Colonic mucosa (tissue), 4 donors: ENCODE results near the gene NISCH. TPM values are rescaled to one million over a fixed set of nuclear protein-coding genes. Genes with fewer than 3 reads are reported as not detected.

ENCODE experiments used
- DNase-seq: peaks from one replicate; pipeline ENCODE4 v3.0.0-alpha.2; 2020
- H3K27ac ChIP-seq: fragments of 200-600 bp; one replicate; pipeline ENCODE4 v1.8.0; 2021
- H3K27me3 ChIP-seq: fragments of 200-600 bp; one replicate; pipeline ENCODE4 v1.8.0; 2021
- H3K36me3 ChIP-seq: fragments of 200-600 bp; one replicate; pipeline ENCODE4 v1.8.0; 2021
- H3K4me1 ChIP-seq: fragments of 200-600 bp; one replicate; pipeline ENCODE4 v1.8.0; 2021; ENCODE audit warnings: mild to moderate bottlenecking
- H3K4me3 ChIP-seq: fragments of 200-600 bp; one replicate; pipeline ENCODE4 v1.8.0; 2021
- H3K9ac ChIP-seq, 2 donors: one replicate each; pipeline ENCODE4 v1.7.0; 2013; ENCODE audit warnings: control low read depth in 2 of 2, low read depth in 2 of 2, low read length in 2 of 2
- H3K9me3 ChIP-seq: fragments of 200-600 bp; one replicate; pipeline ENCODE4 v1.8.0; 2021
- intact Hi-C: fragments of 100-400 bp; cut with DNase I; formaldehyde crosslinking; loops from one replicate; pipeline ENCODE4 v1.14.1; 2022
- total RNA-seq, 2 donors: library from RNA; stranded (reverse); fragmentation: NEBNext Ultra II Directional in 1 of 2; extraction: Animal tissue kit (Norgen Biotek cat#: 25700) in 1 of 2; gene quantifications; one replicate each; pipeline ENCODE4 v1.2.1, GENCODE V29; 2021
- TF ChIP-seq, protein P1 (sequence below): fragments of 200-600 bp; IDR thresholded peaks from one replicate; pipeline ENCODE4 v1.8.0; 2022; ENCODE audit warnings: antibody characterized with exemption, mild to moderate bottlenecking
- donor health status: healthy.
- donor health status: DM: no; HTN: no; CAD: no.
- donor health status: DM: no; HTN: no; CAD: no.

Gene NISCH
- total RNA-seq, 2 donors from 2014 or later, result 43.2 to 60.5 TPM

DNA sequence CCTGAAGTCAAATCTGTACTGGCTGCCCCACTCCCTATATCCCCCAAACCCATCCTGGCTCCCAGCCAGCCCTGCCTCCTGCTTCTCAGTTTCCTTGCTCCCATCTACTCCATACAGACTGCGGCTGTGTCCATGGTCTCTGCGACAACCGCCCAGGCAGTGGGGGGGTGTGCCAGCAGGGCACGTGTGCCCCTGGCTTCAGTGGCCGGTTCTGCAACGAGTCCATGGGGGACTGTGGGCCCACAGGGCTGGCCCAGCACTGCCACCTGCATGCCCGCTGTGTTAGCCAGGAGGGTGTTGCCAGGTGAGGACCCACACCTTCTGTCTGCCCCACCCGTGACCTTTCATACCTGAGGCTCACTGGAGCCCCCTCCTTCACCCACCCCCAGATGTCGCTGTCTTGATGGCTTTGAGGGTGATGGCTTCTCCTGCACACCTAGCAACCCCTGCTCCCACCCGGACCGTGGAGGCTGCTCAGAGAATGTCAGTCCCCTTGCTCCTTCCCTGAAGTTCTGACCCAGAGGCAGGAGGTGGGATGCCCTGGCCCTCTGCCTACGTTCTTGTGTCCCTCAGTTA lies 54.4 kb downstream of the NISCH start:
- no peaks in the 10 kb centered on the region for H3K9me3 ChIP-seq
- intact Hi-C loops, result no loop called here
- no peak for DNase-seq
- TF ChIP-seq, protein P1, sequence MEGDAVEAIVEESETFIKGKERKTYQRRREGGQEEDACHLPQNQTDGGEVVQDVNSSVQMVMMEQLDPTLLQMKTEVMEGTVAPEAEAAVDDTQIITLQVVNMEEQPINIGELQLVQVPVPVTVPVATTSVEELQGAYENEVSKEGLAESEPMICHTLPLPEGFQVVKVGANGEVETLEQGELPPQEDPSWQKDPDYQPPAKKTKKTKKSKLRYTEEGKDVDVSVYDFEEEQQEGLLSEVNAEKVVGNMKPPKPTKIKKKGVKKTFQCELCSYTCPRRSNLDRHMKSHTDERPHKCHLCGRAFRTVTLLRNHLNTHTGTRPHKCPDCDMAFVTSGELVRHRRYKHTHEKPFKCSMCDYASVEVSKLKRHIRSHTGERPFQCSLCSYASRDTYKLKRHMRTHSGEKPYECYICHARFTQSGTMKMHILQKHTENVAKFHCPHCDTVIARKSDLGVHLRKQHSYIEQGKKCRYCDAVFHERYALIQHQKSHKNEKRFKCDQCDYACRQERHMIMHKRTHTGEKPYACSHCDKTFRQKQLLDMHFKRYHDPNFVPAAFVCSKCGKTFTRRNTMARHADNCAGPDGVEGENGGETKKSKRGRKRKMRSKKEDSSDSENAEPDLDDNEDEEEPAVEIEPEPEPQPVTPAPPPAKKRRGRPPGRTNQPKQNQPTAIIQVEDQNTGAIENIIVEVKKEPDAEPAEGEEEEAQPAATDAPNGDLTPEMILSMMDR, result no peak
- H3K27me3 ChIP-seq, result no peaks in the 10 kb centered on the region
- no peak overlapping the region for H3K27ac ChIP-seq
- no peaks in the 10 kb centered on the region for H3K36me3 ChIP-seq
- no peaks in the 10 kb centered on the region for H3K4me1 ChIP-seq
- H3K4me3 ChIP-seq, result no peak overlapping the region
- no peak overlapping the region for H3K9ac ChIP-seq

DNA sequence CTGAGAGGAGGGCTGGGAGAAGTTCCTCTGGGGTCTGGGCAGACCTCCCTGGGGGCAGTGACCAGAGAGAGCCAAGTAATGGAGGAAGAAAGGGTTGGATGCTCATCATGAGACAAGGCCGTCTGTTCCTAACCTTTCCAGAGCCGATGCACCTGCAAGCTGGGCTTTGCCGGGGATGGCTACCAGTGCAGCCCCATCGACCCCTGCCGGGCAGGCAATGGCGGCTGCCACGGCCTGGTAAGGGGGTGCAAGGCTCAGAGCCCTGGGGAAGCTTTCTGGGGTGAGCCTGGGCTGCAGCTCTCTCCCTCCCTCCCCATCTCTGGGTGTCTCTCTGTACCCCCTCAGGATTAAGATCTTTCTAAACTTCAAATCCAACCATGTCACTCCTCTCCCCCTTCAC lies 56.1 kb downstream of the NISCH start:
- no peaks in the 10 kb centered on the region for H3K27me3 ChIP-seq
- DNase-seq, result no peak

DNA sequence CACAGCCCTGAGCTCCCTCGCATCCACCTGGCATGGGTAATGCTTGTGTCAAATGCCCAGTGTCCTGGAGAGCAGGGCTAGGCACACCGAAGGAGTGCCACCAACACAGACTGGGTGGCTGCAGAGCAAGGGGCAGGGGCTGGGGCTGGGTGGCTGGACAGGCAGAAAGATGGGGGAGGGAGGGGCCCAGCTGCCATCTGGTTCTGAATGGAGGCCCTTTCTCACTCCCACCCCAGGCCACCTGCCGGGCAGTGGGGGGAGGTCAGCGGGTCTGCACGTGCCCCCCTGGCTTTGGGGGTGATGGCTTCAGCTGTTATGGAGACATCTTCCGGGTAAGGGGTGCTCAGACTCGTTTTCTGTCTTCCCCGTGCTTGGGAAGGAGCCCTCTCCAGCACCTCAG lies 56.7 kb downstream of the NISCH start:
- H3K4me1 ChIP-seq, result no peaks in the 10 kb centered on the region
- H3K27ac ChIP-seq, result no peak overlapping the region
- H3K9ac ChIP-seq, result no peak overlapping the region
- DNase-seq, result no peak
- no peak overlapping the region for H3K4me3 ChIP-seq
- no peaks in the 10 kb centered on the region for H3K36me3 ChIP-seq
- no peaks in the 10 kb centered on the region for H3K9me3 ChIP-seq
- TF ChIP-seq, protein P1, result no peak
- no peaks in the 10 kb centered on the region for H3K27me3 ChIP-seq
- intact Hi-C loops, result no loop called here

More for the DNA sequence above, 56.1 kb downstream of the NISCH start:
- H3K4me3 ChIP-seq, result no peak overlapping the region
- H3K36me3 ChIP-seq, result no peaks in the 10 kb centered on the region
- H3K4me1 ChIP-seq, result no peaks in the 10 kb centered on the region
- H3K27ac ChIP-seq, result no peak overlapping the region
- no peak overlapping the region for H3K9ac ChIP-seq
- intact Hi-C loops, result no loop called here
- TF ChIP-seq, protein P1, result no peak
- no peaks in the 10 kb centered on the region for H3K9me3 ChIP-seq

DNA sequence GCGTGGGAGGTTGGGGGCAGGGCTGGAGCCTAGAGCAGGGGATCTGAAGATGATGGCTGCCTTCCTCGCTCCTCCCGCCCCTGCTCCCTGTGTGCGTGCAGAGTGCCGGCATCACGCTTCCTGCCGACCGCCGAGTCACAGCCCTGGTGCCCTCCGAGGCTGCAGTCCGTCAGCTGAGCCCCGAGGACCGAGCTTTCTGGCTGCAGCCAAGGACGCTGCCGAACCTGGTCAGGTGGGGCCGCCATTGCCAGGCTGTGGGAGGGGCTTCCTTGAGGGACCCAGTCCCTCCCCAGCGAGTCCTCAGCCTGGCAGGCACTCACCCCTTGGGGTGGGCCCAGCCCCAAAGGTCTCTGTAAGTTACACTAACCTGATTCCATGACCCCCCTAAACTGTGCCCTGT lies 57.3 kb downstream of the NISCH start:
- Histone ChIP-seq H3K9ac (no peak overlapping the region), H3K4me1 (no peaks in the 10 kb centered on the region), H3K36me3 (no peaks in the 10 kb centered on the region), H3K27ac (no peak overlapping the region), H3K27me3 (no peaks in the 10 kb centered on the region), H3K9me3 (no peaks in the 10 kb centered on the region), H3K4me3 (no peak overlapping the region)
- TF ChIP-seq, protein P1, result no peak
- intact Hi-C loops, result no loop called here
- no peak for DNase-seq

DNA sequence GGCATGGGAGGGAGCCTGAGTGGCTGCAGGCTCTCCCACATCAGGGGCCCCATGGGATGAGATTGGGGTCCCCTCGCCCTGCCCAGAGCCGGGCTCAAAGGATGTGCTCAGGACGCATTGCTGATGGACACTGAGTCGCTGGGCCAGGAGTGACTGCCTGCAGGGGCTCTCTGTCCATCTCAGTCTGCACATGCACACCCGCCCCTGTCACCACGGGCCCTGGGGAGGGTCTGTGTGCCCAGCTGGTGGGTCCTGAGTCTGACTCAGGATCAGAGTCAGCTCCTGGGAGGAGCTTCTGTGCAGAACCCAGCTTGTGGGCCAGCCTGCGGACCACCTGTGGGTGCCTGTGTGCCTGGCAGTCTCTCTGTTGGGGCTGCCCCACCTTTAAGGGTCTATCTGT lies 57.9 kb downstream of the NISCH start:
- no peak overlapping the region for H3K9ac ChIP-seq
- no peaks in the 10 kb centered on the region for H3K27me3 ChIP-seq
- no peaks in the 10 kb centered on the region for H3K36me3 ChIP-seq
- H3K4me3 ChIP-seq, result no peak overlapping the region
- TF ChIP-seq, protein P1, result no peak
- H3K4me1 ChIP-seq, result no peaks in the 10 kb centered on the region
- no peak overlapping the region for H3K27ac ChIP-seq
- no peaks in the 10 kb centered on the region for H3K9me3 ChIP-seq
- no peak for DNase-seq
- intact Hi-C loops, result no loop called here
